RWPE2 (cell line): ENCODE results near the gene SPTBN5.

Experiments used
- ATAC-seq: fragments of 200-7000 bp; cut with Tn5 transposase; 3 replicates; pipeline ENCODE4 v1.9.1; 2021; ENCODE audit warnings: low read depth
- DNase-seq: peaks from one replicate; pipeline ENCODE4 v3.0.0-alpha.2; 2020; ENCODE audit warnings: low spot score
- H3K27ac ChIP-seq: fragments of 450-650 bp; 2 replicates; pipeline ENCODE4 v1.5.1; 2017; ENCODE audit warnings: mild to moderate bottlenecking; ENCODE audit not compliant: poor library complexity, severe bottlenecking
- H3K27me3 ChIP-seq: fragments of 250-450 bp; sonication (Bioruptor Pico); 2 replicates; pipeline ENCODE4 v1.5.1; 2021; ENCODE audit warnings: mild to moderate bottlenecking, moderate library complexity; ENCODE audit not compliant: insufficient read depth, poor library complexity, severe bottlenecking
- H3K36me3 ChIP-seq: fragments of 250-450 bp; sonication (Bioruptor Pico); 2 replicates; pipeline ENCODE4 v1.5.1; 2020; ENCODE audit warnings: low read depth, mild to moderate bottlenecking, moderate library complexity
- H3K4me1 ChIP-seq: fragments of 250-450 bp; sonication (Bioruptor Pico); 2 replicates; pipeline ENCODE4 v1.5.1; 2021; ENCODE audit warnings: mild to moderate bottlenecking, moderate library complexity; ENCODE audit not compliant: insufficient read depth, poor library complexity, severe bottlenecking
- H3K4me3 ChIP-seq: fragments of 250-450 bp; sonication (Bioruptor Pico); 2 replicates; pipeline ENCODE4 v1.5.1; 2021; ENCODE audit warnings: mild to moderate bottlenecking, moderate library complexity; ENCODE audit not compliant: severe bottlenecking
- H3K9me3 ChIP-seq: fragments of 250-450 bp; sonication (Bioruptor Pico); 2 replicates; pipeline ENCODE4 v1.5.1; 2021; ENCODE audit warnings: mild to moderate bottlenecking, moderate library complexity; ENCODE audit not compliant: severe bottlenecking
- TF ChIP-seq, protein P1 (sequence below): fragments of 450-650 bp; IDR thresholded peaks from one replicate; pipeline ENCODE4 v1.5.1; 2017; ENCODE audit warnings: mild to moderate bottlenecking, moderate library complexity; ENCODE audit not compliant: poor library complexity, severe bottlenecking

SPTBN5 gene

DNA sequence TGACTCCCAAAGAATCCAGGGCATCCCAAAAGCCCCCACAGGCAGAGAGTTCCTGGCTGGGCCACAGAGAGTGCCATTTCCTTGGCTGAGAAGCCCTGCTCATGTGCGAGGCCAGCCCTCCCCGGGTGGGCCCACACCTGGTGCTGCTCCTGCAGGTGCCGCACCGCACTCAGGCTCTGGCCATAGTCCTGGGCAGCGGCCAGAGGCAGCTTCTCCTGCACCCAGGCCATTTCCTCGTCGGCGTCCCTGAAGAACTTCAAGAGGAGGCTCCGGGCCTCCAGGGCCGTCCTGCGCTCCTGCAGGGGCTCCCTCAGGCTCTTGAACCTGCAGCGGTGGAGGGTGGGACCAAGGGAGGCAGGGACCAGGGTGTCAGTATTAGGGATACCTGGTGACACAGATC, 37.1 kb downstream of the SPTBN5 start:
- Histone ChIP-seq H3K27me3 (no peaks in the 10 kb centered on the region), H3K36me3 (no peaks in the 10 kb centered on the region), H3K9me3 (no peaks in the 10 kb centered on the region), H3K27ac (no peak overlapping the region), H3K4me3 (no peak overlapping the region), H3K4me1 (no peaks in the 10 kb centered on the region)
- TF ChIP-seq, protein P1, sequence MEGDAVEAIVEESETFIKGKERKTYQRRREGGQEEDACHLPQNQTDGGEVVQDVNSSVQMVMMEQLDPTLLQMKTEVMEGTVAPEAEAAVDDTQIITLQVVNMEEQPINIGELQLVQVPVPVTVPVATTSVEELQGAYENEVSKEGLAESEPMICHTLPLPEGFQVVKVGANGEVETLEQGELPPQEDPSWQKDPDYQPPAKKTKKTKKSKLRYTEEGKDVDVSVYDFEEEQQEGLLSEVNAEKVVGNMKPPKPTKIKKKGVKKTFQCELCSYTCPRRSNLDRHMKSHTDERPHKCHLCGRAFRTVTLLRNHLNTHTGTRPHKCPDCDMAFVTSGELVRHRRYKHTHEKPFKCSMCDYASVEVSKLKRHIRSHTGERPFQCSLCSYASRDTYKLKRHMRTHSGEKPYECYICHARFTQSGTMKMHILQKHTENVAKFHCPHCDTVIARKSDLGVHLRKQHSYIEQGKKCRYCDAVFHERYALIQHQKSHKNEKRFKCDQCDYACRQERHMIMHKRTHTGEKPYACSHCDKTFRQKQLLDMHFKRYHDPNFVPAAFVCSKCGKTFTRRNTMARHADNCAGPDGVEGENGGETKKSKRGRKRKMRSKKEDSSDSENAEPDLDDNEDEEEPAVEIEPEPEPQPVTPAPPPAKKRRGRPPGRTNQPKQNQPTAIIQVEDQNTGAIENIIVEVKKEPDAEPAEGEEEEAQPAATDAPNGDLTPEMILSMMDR = no peak
- ATAC-seq (no peak), DNase-seq (no peak)

DNA sequence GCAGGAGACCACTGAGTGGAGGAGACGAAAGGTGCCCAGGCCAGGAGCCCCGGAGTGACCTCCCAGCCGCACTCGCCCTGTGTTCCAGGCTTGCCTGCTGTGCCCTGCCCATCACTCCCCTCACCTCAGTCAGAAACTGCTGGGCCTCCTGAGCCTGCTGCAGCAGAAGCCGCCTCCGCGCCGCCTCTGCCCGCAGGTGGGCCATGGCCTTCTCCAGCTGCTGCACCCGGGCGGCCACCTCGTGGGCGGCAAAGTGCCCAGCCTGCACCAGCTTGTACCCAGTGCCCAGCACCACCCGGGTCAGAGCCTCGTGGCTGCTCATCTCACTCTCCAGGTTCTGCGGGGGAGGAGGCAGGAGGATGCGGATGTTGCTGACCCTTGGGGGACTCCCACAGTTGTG, 37.6 kb downstream of the SPTBN5 start:
- TF ChIP-seq, protein P1 = no peak
- no peak overlapping the region for H3K27ac ChIP-seq
- ATAC-seq = no peak

DNA sequence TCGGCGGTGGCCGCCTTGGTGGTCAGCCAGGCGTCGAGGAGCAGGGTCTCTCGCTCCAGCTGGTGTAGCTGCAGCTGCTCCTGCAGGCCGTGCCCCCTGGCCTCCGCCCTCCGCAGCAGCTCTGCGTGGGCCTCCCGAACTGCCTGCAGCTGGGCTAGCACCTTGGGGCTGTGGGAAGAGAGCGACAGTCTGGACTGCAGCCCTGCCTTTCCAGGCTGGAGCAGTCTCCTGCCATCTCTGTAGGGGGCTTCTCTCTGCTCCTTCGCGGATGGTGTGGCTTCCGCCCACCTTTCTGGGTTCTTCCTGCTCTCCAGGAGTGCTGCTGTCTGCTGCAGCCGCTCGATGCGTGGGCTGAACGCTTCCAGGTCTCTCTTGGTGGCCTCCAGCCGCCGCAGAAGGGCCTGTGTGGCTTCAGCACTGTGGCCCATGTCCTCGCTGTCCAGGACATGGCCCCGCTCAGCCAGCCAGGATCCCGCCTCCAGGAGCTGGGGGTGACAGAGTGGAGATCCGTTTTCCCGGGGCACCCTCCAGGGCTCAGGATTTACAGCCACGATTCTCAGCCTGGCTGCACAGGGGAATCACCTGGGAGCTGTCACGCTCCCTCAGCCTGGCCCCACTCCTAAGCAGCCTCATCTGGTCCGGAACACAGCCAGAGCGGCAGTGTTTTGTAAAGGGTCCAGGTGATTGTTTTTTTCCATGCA, 38.4 kb downstream of the SPTBN5 start:
- ATAC-seq (no peak), DNase-seq (no peak)
- TF ChIP-seq, protein P1 = no peak
- Histone ChIP-seq H3K9me3 (no peaks in the 10 kb centered on the region), H3K36me3 (no peaks in the 10 kb centered on the region), H3K4me1 (no peaks in the 10 kb centered on the region), H3K4me3 (no peak overlapping the region), H3K27ac (no peak overlapping the region), H3K27me3 (no peaks in the 10 kb centered on the region)

More for the DNA sequence above, 37.6 kb downstream of the SPTBN5 start:
- H3K27me3 ChIP-seq = no peaks in the 10 kb centered on the region
- H3K36me3 ChIP-seq = no peaks in the 10 kb centered on the region
- H3K9me3 ChIP-seq = no peaks in the 10 kb centered on the region
- H3K4me3 ChIP-seq = no peak overlapping the region
- DNase-seq = no peak
- H3K4me1 ChIP-seq = no peaks in the 10 kb centered on the region

DNA sequence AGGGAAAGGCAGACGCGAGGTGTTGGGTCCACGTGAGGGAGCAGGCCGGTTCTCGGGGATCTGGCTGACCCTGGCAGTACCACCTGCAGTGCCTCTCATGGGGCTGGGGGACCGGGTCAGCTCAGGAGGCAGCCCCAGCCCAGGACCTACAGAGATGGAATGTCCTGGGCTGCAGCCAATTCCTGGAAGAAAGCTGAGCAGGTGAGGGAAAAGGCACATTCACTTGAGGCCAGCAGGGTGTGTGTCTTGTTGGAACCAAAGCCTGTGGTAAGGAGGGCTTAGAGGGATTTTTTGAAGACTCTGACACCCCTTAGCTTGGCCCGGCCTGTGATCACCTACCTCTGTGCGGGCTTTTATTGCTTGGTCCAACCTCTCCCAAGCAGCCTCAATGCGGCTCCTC, 39.4 kb downstream of the SPTBN5 start:
- Histone ChIP-seq H3K4me3 (no peak overlapping the region), H3K36me3 (no peaks in the 10 kb centered on the region), H3K9me3 (no peaks in the 10 kb centered on the region), H3K27me3 (no peaks in the 10 kb centered on the region), H3K27ac (no peak overlapping the region), H3K4me1 (peaks cover 8% of the 10 kb centered on the region)
- no peak for DNase-seq
- no peak for ATAC-seq
- TF ChIP-seq, protein P1 = no peak

DNA sequence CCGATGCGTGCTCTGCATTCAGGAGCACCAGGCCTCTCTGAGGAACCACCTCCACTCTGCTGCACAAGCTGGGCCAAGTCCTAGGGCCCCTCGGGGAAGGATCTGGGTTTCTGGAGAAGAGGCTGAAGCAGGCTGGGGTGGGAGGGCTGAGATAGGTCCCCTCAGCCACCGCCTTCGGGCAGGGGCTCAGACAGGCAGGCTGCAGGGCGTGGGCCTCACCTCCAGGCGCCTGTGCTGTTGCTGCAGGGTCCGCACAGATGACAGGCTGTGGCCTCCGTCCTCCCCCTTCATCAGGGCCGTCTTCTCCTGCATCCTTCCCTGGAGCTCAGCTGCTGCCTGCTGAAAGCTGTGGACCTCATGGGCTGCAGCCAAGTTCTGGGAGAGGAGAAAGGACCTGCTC, 40.0 kb downstream of the SPTBN5 start:
- Histone ChIP-seq H3K27me3 (no peaks in the 10 kb centered on the region), H3K4me3 (no peak overlapping the region), H3K36me3 (no peaks in the 10 kb centered on the region), H3K27ac (no peak overlapping the region), H3K4me1 (peaks cover 13% of the 10 kb centered on the region), H3K9me3 (no peaks in the 10 kb centered on the region)
- DNase-seq (no peak), ATAC-seq (no peak)
- TF ChIP-seq, protein P1 = no peak
